Measurements from ENCODE around the gene DGKI. TPM values are rescaled to one million over a fixed set of nuclear protein-coding genes. Genes with fewer than 3 reads are reported as not detected.

The DGKI gene
- total and polyA plus RNA-seq, 9 of the 15 experiments (the other 6 are each of a cell fraction or from before 2014, with no cell fraction given), result 0.11 to 0.54 (median 0.15) TPM; not detected in 5

DNA sequence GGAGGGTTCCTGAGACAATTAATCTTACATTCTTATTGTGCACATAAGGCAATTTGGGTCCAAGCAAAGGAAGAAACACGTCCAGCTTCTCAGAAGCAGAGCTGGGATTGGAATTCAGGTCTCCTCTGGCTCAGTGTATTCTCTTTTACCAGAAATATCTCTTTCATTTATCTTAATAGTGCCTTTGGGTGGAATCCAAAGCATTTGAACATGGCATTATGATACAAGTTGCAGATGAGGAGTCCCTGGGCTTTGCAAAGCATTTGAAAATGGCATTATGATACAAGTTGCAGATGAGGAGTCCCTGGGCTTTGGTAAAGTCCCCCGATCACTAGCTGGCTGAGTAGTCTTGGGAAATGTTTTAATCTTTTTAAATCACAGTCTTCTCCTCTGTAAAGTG, 473.3 kb downstream of the DGKI start (continued):
- no peak for TF ChIP-seq POU5F1 (IDR thresholded peaks at IDR 0.05; ENCODE audit: borderline replicate concordance, low read depth, low read length, partially characterized antibody)
- TF ChIP-seq BCL6 (CRISPR knock-in tag; IDR thresholded peaks at IDR 0.05), result no peak
- TF ChIP-seq ZFP1 (CRISPR knock-in tag; IDR thresholded peaks at IDR 0.05), result no peak
- TF ChIP-seq HDAC1 (IDR thresholded peaks at IDR 0.05), result no peak
- no peak for TF ChIP-seq NCOA6 (IDR thresholded peaks at IDR 0.05)

GRCh38 chr7:137371616-137372015, 475.2 kb downstream of the DGKI start:
- Histone ChIP-seq H2AFZ (ENCODE audit: low read depth, low read length) (no peak overlapping the region), H3K27me3 (ENCODE audit: control insufficient read depth in 2 of 2, insufficient read depth in 2 of 2, low read length in 2 of 2) (no peaks in the 10 kb centered on the region), H3K9me1 (ENCODE audit: control insufficient read depth, insufficient read depth, low read length) (no peaks in the 10 kb centered on the region), H3K4me3 (no peak overlapping the region), H3K4me1 (replicated peaks in 1 of 2; ENCODE audit: control insufficient read depth in 2 of 2, insufficient read depth in 2 of 2, low read length in 2 of 2) (no peaks in the 10 kb centered on the region), H3K27ac (ENCODE audit: extremely low read depth, low read depth, low read length) (no peak overlapping the region), H3K9ac (ENCODE audit: insufficient read depth in 1 of 2, low read depth in 2 of 2, low read length in 2 of 2) (no peak overlapping the region), H3K79me2 (ENCODE audit: control insufficient read depth, insufficient read depth, low read length) (no peaks in the 10 kb centered on the region), H3K36me3 (ENCODE audit: control insufficient read depth, insufficient read depth, low read length) (no peaks in the 10 kb centered on the region), H4K20me1 (replicated peaks; ENCODE audit: control insufficient read depth, insufficient read depth, low read length) (no peaks in the 10 kb centered on the region), H3K9me3 (replicated peaks; ENCODE audit: control insufficient read depth, insufficient read depth, low read depth, low read length) (no peaks in the 10 kb centered on the region; the same call in none of the 2 replicates), H3K4me2 (ENCODE audit: insufficient read depth, low read length) (no peak overlapping the region)
- ChIA-PET CTCF (ENCODE audit: low intra/inter-chr PET ratio) (no interaction called here), POLR2A (interaction anchor here (0.6 kb wide), 1 partner anchor 1854 kb away, joined by 3 read pairs; no protein-coding TSS in a partner anchor)
- intact Hi-C loops (cut with micrococcal nuclease), result no loop called here
- 0% methylated on average over 2 of the region's 2 CpGs for WGBS (ENCODE audit: insufficient coverage, low coverage, missing lambda C conversion rate)
- TF ChIP-seq RBM25 (IDR thresholded peaks at IDR 0.05; ENCODE audit: low read depth, low read length, severe bottlenecking), result no peak
- no peak for TF ChIP-seq CUX1 (CRISPR knock-in tag; IDR thresholded peaks at IDR 0.05)
- TF ChIP-seq E2F4 (CRISPR knock-in tag; IDR thresholded peaks at IDR 0.05; ENCODE audit: low read depth), result no peak
- TF ChIP-seq RFX7 (CRISPR knock-in tag; IDR thresholded peaks at IDR 0.05), result no peak
- no peak for TF ChIP-seq TFAM (CRISPR knock-in tag; conservative IDR thresholded peaks at IDR 0.05)
- no peak for TF ChIP-seq YY1 (IDR thresholded peaks at IDR 0.05; ENCODE audit: borderline replicate concordance in 1 of 3, control insufficient read depth in 1 of 3, extremely low read depth in 1 of 3, insufficient read depth in 3 of 3, insufficient read length in 1 of 3, insufficient replicate concordance in 2 of 3, low read depth in 1 of 3, low read length in 2 of 3)
- ATAC-seq (no peak), FAIRE-seq (no peak), DNase-seq (ENCODE audit: extremely low read depth in 1 of 4, low spot score in 3 of 4) (no peak)
- in situ Hi-C loops (cut with MboI), result no loop called here
- no TSS peak for BruUV-seq (replicated peaks)
